HG02840 (cell line): ENCODE data around the gene C5orf24.

Experiments
- ATAC-seq: cut with Tn5 transposase; IDR thresholded peaks from one replicate; pipeline ENCODE4 v1.9.1; 2021; ENCODE audit warnings: mild to moderate bottlenecking, moderate library complexity, moderate number of reproducible peaks; ENCODE audit not compliant: unreplicated experiment, low FRiP score

Gene C5orf24

DNA sequence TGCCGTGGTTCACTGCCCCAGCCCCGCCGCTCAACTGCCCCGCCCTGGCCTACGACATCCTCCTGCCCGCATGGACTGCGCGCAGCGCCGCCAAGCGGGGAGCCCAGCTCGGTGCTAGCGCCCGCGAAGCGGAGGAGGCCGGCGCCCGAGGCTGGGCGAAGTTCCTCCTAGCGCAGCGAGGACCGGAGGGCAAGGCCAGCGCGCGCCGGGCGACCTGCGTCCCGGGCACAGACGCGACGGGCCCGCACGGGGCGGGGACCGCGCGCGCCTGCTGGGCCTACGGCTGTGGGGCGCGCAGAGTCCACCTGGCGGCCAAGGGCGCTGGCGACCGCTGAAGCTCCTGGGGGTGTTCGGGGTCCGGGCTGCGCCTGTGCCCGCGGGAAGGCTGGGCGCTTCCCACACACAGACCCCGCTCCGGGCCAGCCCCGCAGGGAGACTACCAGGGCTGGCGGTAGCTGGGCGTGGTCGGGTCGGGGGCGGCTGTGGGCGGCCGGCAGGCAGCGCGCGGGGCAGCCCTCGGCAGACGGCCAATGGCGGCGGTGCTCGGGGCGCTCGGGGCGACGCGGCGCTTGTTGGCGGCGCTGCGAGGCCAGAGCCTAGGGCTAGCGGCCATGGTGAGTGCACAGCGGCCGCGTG is 59.0 kb downstream of the C5orf24 start, which contains the start of gene PCBD2:
Gene PCBD2 (plus strand): TSS at position 522 of the 636 bp plus-strand sequence. CDS start 9 bp downstream, at position 531.
- peak; percentile 76 for ATAC-seq

- peak; percentile 33 for ATAC-seq
These were observed 59.7 kb downstream of the C5orf24 start for GRCh38 chr5:134905246-134905996.

- no peak for ATAC-seq
These were observed 61.0 kb downstream of the C5orf24 start for GRCh38 chr5:134906811-134907210.
